ENCODE results near the gene SLF2.
"Not testable (repeated sequence)": the region's sequence is repeated elsewhere in the genome, so short reads cannot be mapped to it uniquely, and the experiment has no call there.

The SLF2 gene

GRCh38 chr10:100972904-100973535, 60.3 kb downstream of the SLF2 start:
- TF ChIP-seq CTCF (IDR thresholded peaks at IDR 0.05; ENCODE audit: borderline replicate concordance, insufficient read depth, low read depth, low read length): no peak
- H3K4me3 ChIP-seq (ENCODE audit: low read depth, low read length): no peak overlapping the region

GRCh38 chr10:100975397-100975796, 62.6 kb downstream of the SLF2 start:
- not testable (repeated sequence) for H3K4me3 ChIP-seq (ENCODE audit: low read depth, low read length)

GRCh38 chr10:100976906-100977305, 64.1 kb downstream of the SLF2 start:
- TF ChIP-seq CTCF (IDR thresholded peaks at IDR 0.05; ENCODE audit: borderline replicate concordance, insufficient read depth, low read depth, low read length): no peak
- no peak overlapping the region for H3K4me3 ChIP-seq (ENCODE audit: low read depth, low read length)

GRCh38 chr10:100977436-100977835, 64.7 kb downstream of the SLF2 start:
- no peak overlapping the region for H3K4me3 ChIP-seq (ENCODE audit: low read depth, low read length)
- TF ChIP-seq CTCF (IDR thresholded peaks at IDR 0.05; ENCODE audit: borderline replicate concordance, insufficient read depth, low read depth, low read length): no peak

- H3K4me3 ChIP-seq (ENCODE audit: low read depth, low read length): no peak overlapping the region
- no peak for TF ChIP-seq CTCF (IDR thresholded peaks at IDR 0.05; ENCODE audit: borderline replicate concordance, insufficient read depth, low read depth, low read length)
These were observed 65.5 kb downstream of the SLF2 start for GRCh38 chr10:100978121-100978900.

GRCh38 chr10:100978901-100979195, 66.1 kb downstream of the SLF2 start:
- no peak for TF ChIP-seq CTCF (IDR thresholded peaks at IDR 0.05; ENCODE audit: borderline replicate concordance, insufficient read depth, low read depth, low read length)
- H3K4me3 ChIP-seq (ENCODE audit: low read depth, low read length): no peak overlapping the region

GRCh38 chr10:100979791-100980272, 67.1 kb downstream of the SLF2 start:
- H3K4me3 ChIP-seq (ENCODE audit: low read depth, low read length): no peak overlapping the region

More at GRCh38 chr10:100979791-100980272, 67.1 kb downstream of the SLF2 start:
- no peak for TF ChIP-seq CTCF (IDR thresholded peaks at IDR 0.05; ENCODE audit: borderline replicate concordance, insufficient read depth, low read depth, low read length)
